Measurements from ENCODE around the gene PPARD.

GRCh38 chr6:35327349-35328027, 14.9 kb upstream of the PPARD start:
- TF ChIP-seq POLR2AphosphoS5 (IDR thresholded peaks at IDR 0.05) (no peak), EP300 (conservative IDR thresholded peaks at IDR 0.05; ENCODE audit: poor library complexity, severe bottlenecking) (no peak), RAD21 (conservative IDR thresholded peaks at IDR 0.05) (no peak), TAF1 (IDR thresholded peaks at IDR 0.05; ENCODE audit: low read depth) (no peak), EZH2 (IDR thresholded peaks at IDR 0.05; ENCODE audit: borderline replicate concordance, insufficient read depth, low read length, poor library complexity, severe bottlenecking) (no peak), SMC3 (conservative IDR thresholded peaks at IDR 0.05; ENCODE audit: poor library complexity) (no peak)
- TF ChIP-seq, protein P1, sequence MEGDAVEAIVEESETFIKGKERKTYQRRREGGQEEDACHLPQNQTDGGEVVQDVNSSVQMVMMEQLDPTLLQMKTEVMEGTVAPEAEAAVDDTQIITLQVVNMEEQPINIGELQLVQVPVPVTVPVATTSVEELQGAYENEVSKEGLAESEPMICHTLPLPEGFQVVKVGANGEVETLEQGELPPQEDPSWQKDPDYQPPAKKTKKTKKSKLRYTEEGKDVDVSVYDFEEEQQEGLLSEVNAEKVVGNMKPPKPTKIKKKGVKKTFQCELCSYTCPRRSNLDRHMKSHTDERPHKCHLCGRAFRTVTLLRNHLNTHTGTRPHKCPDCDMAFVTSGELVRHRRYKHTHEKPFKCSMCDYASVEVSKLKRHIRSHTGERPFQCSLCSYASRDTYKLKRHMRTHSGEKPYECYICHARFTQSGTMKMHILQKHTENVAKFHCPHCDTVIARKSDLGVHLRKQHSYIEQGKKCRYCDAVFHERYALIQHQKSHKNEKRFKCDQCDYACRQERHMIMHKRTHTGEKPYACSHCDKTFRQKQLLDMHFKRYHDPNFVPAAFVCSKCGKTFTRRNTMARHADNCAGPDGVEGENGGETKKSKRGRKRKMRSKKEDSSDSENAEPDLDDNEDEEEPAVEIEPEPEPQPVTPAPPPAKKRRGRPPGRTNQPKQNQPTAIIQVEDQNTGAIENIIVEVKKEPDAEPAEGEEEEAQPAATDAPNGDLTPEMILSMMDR (IDR thresholded peaks at IDR 0.05; ENCODE audit: poor library complexity, severe bottlenecking) = peak; percentile 43

All from neural cell (in vitro differentiated cells).